NOMO-1 treated with DMSO at 0.1 percent for 48 hours (cell line): ENCODE data around the gene BEND6.

Experiments
- DNase-seq: peaks from one replicate; lab custom pipeline; 2025; ENCODE audit not compliant: unreplicated experiment; lab: John Stamatoyannopoulos, UW

The BEND6 gene

DNA sequence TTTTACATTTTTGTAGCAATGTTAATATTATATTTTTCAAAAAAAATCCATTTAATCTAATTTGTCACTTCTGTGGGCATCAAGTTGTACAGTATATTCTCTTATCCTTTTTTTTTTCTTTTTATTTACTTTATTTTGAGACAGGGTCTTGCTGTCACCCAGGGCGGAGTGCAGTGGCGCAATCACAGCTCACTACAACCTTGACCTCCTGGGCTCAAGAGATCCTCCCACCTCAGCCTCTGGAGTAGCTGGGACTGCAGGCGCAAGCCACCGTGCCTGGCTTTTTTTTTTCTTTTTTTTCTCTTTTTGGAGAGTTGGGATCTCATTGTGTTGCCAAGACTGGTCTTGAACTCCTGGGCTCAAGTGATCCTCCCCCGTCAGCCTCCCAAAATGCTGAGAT lies 14.4 kb upstream of the BEND6 start:
- DNase-seq: no peak

DNA sequence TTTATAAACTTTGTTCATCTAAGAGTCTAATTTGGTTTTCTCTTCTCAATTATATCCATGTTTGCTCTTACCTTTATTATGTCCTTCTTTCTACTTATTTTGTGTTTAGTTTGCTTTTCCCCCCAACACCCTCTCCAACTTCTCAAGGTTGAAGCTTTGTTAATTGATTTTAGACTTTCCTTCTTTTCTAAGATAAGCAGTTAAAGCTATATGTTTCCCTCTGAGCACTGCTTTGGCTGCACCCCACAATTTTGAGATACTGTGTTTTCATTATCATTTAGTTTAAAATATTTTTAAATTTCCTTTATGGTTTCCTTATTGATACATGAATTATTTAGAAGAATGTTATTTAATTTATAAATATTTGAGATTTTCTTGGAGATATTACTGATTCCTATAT lies 13.9 kb upstream of the BEND6 start:
- no peak for DNase-seq

DNA sequence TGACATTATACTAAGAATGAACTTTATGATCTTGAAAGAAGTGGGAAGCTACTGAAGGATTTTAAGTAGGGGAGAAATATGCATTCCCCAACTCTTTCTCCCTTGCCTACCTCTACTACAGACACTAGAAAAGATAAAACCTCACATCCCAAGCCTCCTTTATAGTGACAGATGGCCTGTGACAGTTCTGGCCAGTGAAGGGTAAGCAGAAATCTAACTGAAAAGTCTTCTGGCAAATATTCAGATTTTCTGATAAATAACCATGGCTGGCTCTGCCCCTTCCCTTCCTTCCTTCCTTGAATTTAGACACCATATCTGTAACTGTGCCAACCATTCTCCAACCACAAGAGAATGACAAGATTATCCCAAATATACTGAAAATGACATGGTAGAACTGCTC lies 10.2 kb upstream of the BEND6 start:
- no peak for DNase-seq

DNA sequence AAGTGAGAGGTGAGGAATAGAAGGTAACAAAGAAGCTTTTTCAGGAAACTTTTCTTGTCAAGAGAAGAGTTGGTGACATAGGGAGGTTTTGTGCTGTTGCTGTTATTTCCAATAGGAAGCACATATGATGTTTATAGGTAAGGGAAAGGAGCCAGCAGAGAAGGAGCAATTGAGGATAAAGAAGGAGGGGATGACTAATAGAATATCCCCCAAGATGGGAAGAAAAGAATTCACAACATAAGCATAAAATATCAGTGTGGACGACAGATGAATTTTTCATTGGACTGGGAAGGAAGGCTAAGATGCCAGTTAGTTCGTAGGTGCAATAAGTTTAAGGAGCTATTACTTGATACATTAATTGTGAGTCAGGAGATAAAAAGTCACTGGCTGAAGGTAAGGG lies 8.5 kb upstream of the BEND6 start:
- no peak for DNase-seq

DNA sequence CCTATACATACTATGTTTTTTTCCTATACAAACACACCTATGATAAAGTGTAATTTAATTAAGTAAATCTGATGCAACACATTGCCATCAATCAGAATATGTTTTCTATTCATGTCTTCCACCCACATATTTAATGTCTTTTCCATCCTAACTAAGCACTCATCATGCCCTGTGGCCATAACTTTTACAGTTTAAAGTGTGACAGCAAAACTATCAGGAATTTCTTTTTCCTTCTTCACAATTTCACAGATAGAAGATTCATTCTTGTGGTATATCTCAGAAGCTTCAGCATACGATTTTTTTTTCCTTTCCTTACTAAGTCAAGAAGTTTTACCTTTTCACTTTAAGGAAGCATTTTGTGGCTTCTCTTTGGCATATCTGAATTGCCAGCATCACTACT lies 7.0 kb upstream of the BEND6 start:
- DNase-seq: no peak

DNA sequence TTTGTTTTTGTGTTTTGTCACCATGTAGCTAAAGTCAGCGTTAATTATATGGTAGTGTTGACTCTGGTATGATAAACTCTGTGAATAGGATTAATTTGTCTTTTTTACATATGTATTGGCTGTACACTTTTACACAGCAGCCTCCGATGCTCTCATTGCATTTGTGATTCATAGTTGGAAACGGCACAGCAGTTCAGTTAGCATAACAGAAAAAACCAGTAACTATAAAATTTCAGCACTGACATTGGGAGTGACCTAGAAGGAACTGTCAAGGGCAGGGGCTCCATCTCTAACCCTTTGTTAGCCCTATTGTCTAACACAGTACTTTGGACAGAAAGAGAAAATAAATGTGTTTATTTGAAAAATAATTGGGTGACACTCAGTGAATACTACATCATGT lies 5.6 kb upstream of the BEND6 start:
- DNase-seq: no peak

DNA sequence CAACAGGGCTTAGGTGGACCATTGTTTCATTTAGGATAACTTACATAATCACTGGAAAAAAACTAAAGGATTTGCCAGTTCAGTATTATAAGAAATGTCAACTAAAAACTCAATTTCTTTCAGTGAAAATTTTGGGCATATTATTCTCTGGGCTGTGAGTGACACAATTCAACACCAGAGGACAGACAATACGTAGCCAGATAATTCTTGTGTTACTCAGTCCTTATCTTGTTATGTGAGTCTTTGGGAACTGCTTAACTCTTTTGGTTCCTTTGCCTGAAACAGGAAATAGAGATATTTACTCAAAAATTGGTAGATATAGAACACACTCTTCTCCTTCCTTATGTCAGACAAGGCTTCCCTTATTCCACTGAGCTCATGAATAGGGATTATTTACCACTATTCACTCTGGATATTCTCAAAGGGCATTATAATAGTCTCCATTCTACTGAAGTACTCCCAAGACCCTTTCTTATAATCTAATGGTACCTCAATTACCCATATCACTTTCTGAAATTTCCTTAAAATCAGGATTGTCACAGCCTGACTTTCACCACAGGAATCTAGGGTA lies 4.9 kb upstream of the BEND6 start:
- no peak for DNase-seq

DNA sequence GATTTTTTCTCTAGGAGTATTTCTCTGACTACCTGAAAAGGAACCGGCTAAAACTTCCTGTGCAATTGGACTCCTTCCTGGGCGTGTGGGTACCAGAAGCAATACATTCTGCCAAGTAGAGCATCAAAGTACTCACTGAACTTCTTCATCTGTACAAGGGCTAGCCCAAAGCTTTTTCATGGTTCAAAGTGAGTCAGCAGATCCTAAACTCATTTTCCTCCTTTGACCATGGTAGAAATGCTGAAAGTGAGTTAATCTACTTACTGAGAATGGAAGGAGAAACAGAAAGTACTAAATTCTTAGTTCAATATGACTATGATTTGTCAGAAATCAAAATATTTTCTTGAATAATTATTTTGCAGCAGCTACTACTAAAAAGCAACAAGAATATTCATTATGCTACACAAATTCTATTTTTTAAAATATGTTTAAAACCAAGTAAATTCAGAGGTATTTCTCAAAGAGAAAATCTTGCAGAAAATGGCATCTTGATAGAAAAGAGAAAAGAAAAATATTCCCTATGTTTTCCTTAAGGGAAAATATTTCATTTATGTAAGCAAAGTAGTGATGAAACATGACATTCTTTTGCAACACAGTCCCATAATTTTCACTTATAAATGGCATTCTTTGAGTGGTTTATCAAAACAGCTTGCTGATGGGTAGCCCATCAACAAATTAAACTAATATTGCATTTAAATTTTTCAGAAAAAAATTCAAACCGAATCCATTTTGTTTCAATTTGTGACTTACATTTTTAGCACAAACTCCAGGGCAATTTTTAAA lies 3.7 kb upstream of the BEND6 start:
- DNase-seq: no peak

DNA sequence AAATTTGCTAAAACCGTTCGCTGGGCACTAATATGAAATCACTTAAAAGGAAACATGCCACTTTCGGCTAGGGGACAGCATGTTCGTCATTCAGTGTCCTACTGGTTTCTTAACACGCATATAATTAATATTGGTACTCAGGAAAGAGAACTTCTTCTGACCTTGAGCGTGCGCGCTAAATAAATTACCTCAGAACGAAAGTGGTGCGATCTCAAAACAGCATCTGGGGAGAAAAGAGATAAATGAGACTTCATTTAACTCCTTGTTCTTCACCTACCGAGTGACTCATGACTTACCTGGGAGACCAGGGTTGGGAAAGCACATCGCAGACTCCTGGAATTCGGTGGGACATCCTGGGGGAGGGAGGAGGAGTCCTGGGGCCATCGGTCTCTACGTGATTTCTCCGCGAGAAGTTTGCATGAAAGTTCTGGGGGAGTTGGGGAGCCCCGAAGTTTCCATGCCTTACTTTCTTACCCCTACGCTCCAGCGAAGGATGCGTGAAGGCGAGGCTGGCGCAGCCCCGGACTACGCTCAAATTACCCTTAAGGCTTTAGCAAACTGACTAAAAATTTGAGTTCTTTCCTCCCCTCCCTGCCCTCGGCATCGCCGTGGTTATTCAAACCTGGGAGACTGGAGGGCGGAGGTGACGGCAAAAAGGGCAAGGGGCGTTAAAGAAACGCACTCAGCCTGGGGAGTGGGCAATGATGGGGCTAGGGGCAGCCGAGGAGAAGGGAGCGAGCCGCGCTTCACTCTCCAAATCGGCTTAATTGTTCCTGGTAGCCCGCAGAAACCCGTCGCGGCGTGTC lies 1.1 kb upstream of the BEND6 start:
- peak; percentile 21 for DNase-seq

DNA sequence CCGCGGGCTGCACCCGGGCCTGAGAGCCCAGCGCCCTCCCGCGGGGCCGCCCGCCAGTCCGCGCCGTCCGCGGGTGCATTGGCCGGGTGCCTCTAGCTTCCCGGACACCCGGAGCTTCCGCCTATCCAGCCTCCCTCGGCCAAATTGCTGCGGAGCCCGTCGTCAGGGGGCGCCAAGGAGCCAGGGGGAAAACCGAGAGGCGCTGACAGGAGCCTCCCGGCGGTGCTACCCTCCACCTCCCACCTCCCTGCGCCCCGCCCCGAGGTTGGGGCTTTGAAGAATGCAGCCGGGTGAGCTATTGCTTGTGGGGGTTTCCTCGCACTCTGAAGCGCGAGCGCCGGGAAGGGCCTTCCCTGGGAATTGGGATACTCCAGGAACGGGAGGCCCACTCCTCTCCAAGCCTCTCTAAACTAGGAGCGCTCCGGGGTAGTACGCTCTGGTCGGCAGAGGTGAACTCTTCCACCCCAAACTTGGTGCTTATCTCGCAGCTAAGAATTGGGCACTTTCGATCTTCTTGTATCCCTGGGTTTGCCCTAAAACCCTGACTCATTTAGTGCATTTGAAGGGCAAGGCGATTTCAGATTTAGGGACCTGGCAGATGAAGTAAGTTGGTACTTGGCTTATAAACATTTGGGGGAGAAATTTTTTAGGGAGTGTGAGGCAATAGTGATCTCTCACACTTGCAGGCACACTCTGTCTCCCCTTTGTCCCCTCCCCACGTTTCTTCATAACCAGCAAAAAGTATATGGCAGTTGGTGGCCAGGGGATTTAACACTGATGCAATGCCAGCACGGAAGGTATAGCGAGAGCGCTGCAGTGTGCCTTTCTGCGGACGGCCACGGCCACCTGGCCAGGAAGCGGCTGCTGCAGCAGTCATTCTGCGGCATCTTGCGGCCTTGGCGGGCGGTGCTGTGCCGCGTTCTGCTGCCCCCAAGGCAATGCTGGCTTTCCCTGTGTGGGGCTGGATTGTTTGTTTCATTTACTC lies 556 bp downstream of the BEND6 start:
- DNase-seq: peak; percentile 83

DNA sequence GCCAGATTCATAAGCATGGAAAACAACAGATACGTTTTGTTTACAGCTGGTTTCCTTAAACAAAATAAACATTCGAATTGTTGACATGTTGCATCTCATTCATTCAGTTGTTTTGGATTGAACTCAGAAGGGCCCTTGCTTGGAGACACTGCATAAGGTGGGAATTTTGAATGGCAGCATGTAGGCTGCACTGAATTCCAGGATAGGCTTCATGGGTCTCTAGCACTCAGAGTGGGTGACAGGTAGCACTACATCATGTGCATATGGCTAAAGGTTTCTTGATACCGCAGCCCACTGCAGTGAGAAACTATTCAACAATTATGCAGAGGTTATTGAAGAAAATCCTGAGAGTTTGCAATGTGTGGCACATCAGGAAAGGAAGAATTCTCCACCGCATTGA lies 1.6 kb downstream of the BEND6 start:
- no peak for DNase-seq

DNA sequence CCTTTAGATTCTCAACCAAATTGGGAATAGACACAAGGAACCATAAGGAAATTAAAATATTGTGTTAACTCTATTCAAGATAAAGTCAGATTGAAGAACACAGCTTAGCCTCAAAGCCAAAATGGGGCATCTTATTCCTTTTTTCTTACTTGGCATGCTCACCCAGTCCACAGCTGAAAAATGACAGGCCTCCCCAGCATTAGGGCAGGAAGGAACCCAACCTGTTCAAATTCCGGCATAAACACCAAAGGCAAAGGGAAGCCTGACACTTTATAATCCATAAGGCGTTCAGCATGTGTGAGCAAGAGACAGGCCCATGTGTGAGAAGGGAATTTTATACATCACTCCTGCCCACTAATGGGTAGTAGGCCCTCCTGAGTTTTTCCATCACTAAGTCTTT lies 2.9 kb downstream of the BEND6 start:
- DNase-seq: no peak

DNA sequence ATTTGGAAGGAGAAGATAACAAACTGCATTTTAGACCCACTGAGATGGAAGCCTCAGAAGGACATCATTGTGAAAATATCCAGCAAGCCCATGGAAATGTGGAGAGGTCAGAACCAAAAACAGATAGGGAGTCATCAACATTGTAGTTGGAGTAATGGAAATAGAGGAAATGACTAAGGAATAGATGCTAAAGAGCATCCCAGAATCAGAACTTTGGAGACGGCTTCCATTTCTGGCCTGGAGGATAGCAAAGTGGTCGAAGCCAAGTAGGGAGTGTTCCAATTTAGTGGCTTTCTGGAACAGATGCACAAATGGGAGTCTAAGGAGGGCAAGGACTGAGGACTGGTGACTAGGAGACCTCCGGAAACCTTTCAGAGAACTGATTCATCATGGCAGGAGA lies 3.6 kb downstream of the BEND6 start:
- no peak for DNase-seq

DNA sequence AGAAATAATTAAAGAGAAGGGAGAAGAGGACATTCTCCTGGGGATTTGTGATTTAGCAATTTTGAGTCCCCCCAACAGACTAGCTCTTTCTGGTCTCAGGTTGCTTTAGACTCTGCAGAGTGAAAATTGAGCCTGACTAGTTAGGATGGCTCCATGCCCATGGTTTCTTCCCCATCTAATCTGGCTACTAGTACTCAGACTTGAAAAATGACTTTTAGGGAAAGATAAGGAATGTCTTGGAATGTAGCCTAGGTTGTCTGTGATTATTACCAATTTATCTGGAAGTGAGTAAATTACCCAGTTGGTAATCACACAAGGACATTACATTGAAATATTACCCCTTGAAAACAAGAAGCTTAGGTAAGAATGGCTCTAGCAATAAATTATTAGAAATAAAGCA lies 4.2 kb downstream of the BEND6 start:
- DNase-seq: no peak

DNA sequence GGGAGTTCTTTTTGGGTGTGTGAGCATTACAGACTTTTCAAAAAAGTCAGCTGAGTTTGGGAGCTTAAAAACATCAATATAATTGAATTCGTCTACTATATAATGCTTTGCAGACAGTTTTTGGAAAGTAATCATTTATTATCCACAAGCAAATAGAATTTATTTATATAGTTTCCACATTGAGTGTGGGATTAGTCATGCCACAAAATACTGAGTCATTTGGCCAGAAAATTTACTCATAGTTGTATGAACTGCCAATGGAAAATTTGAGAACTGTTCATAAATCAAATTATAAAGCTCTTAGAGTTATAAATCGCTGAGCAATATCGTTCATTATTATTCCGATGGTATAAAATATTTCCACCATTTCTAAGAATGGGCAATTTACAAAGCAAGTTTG lies 5.0 kb downstream of the BEND6 start:
- no peak for DNase-seq

DNA sequence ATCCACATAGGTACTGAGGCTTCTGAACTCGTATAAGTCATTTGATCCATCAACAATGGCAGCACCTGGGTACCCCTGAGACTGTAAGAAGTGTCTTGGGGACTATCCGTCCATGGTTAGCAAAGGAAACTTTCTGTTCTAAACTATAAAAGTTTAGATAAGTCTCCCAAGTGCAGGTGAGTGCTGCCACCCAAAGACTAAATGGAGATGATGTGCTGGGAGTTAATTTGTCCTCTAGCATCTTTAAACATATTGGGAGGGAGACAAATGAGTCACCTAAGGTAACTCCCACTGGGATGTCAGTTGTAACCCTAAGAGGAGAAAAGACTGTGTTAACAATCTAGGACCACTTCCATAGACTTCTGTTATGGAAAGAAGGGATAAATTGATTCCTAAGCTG lies 6.2 kb downstream of the BEND6 start:
- no peak for DNase-seq

DNA sequence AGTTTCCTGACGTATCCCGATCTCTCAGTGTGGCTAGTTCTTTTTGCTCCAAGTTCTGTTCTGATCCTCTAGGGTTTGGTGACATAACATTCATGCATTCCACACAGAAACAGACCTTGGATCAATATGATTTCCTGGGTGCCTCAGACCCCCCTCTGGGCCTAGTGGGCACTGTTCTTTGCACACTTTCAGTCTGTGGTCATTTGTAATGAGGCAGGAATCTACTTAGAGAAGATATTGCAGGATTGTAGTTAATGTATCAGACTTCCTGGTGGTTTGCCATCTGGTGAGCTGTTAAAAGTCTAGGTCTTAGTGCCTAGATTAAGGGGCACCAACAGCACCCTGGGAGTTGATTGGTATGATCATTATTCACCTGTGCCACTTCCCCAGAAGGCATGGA lies 7.5 kb downstream of the BEND6 start:
- no peak for DNase-seq

DNA sequence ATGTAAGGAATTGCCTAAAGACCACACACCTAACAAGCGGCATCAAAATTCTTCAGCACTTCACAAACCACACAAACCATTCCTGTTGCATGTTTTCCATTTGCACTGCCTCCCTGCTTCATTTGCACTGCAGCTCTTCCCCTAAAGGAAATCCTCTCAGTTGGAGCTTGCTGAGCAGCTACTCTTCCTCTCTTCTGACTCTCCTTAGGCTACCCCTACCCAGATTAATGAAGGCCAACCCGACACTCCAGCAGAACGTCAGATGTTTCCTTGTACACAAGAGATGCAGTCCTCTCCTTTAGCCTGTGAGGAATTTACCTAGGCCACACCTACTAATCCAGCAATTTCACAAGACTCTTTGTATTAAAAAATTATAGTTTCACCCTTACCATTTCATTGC lies 8.1 kb downstream of the BEND6 start:
- DNase-seq: peak; percentile 29

DNA sequence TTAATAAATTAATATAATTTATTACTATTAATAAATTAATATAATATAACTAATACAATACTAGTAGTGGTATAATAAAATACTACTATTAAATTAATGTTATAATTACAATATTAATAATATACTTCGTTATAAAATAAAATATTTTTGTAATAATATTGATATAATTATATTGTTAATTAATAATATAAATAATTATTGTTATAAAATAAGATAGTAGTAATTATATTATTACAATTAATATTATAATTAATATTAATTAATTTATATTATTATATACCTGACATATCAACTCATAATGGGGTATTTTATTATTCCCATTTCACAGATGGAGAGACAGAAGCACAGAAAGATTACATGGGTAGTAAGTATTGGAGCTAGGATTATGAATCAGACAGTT lies 8.9 kb downstream of the BEND6 start:
- no peak for DNase-seq

DNA sequence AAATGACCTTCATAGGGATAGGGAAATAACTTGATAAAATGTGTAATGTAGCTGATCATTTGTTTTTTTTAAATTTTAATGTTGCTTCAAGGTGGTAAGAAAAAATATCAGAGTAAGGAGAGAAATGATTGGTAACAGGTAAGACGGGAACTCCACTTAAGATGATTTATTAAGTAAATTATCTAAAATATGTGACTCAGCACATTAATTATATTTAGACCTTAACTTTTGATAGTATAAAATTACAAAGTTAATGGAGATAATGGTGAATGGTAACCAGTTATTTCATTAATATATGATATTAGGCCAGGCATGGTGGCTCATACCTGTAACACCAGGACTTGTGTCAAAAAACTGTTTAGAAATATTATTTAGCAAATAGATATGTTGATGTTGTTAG lies 10.2 kb downstream of the BEND6 start:
- DNase-seq: no peak

DNA sequence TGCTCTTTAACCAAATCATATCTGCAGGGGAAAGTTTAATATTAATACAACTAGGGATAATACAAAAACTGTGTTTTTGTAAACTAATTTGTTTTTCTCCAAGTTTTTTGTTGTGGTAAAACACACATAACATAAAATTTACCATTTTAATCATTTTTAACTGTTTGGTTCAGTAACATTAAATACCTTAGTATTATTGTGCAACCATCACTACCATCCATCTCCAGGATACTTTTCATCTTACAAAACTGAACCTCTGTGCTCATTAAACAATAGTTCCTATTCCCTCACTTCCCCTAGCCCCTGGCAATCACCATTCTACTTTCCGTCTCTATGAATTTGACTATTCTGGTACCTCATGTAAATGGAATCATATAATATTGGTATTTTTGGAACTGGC lies 15.9 kb downstream of the BEND6 start:
- DNase-seq: no peak
